ENCODE data around the gene TVP23B. TPM values are rescaled to one million over a fixed set of nuclear protein-coding genes. Genes with fewer than 3 reads are reported as not detected.

Gene TVP23B
- total and polyA plus RNA-seq, 3 donors from 2014 or later: 49.8 to 54.3 (median 51.2) TPM

DNA sequence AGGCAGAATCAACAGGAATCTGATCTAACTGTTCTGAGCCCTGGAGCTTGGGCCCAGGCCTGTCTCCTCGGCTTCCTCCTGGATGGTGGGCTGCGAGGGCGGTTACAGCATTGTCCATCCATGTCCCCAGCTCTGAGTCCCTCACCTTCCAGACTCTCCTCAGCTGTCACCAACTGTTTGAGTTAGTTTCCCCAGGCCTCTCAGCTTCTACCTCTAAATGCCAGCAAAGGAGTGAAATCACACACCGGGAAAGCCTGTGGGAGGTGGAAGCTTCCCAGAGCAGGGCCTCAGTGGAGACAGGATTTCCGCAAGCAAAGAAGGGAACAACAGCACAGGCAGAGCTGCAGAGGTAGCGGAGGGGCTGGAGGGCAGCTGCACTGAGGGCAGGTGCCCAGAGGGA, 67.5 kb downstream of the TVP23B start:
- no peaks in the 10 kb centered on the region for H3K36me3 ChIP-seq (ENCODE audit: low read depth, missing control alignments)
- no peak overlapping the region for H3K27ac ChIP-seq
- no peaks in the 10 kb centered on the region for H3K4me1 ChIP-seq
- no peak for DNase-seq
- no peaks in the 10 kb centered on the region for H3K9me3 ChIP-seq
- no peak overlapping the region for H3K4me3 ChIP-seq
- 73 to 91% methylated on average over 6 of the region's 6 CpGs for WGBS, 2 donors
- intact Hi-C loops (cut with DNase I; ENCODE audit: low total_unique reads): no loop called here
- no peaks in the 10 kb centered on the region for H3K27me3 ChIP-seq
- no peak for TF ChIP-seq CTCF (IDR thresholded peaks at IDR 0.05)
- no peak for TF ChIP-seq POLR2A (IDR thresholded peaks at IDR 0.05)

GRCh38 chr17:18850679-18851078, 69.7 kb downstream of the TVP23B start:
- H3K27me3 ChIP-seq: no peaks in the 10 kb centered on the region
- H3K27ac ChIP-seq: no peak overlapping the region
- WGBS, 2 donors: 88 to 100% methylated on average over 1 of the region's 1 CpG
- H3K4me1 ChIP-seq: peaks cover 5% of the 10 kb centered on the region
- no peak overlapping the region for H3K4me3 ChIP-seq
- H3K9me3 ChIP-seq: no peaks in the 10 kb centered on the region
- no peaks in the 10 kb centered on the region for H3K36me3 ChIP-seq (ENCODE audit: low read depth, missing control alignments)
- no peak for DNase-seq
- TF ChIP-seq CTCF (IDR thresholded peaks at IDR 0.05): no peak
- intact Hi-C loops (cut with DNase I; ENCODE audit: low total_unique reads): no loop called here

- Histone ChIP-seq H3K4me1 (peaks cover 5% of the 10 kb centered on the region), H3K4me3 (no peak overlapping the region), H3K36me3 (ENCODE audit: low read depth, missing control alignments) (no peaks in the 10 kb centered on the region), H3K9me3 (no peaks in the 10 kb centered on the region), H3K27me3 (no peaks in the 10 kb centered on the region), H3K27ac (no peak overlapping the region)
- WGBS, 2 donors: 58 to 80% methylated on average over 3 of the region's 3 CpGs
- TF ChIP-seq POLR2A (IDR thresholded peaks at IDR 0.05) (no peak), CTCF (IDR thresholded peaks at IDR 0.05) (no peak)
- DNase-seq: no peak
- intact Hi-C loops (cut with DNase I; ENCODE audit: low total_unique reads): no loop called here
Measured at GRCh38 chr17:18851201-18851600, 70.2 kb downstream of the TVP23B start.

GRCh38 chr17:18854956-18855355, 74.0 kb downstream of the TVP23B start:
- WGBS, 2 donors: 75 to 83% methylated on average over 7 of the region's 7 CpGs

More at GRCh38 chr17:18854956-18855355, 74.0 kb downstream of the TVP23B start:
- TF ChIP-seq POLR2A (IDR thresholded peaks at IDR 0.05) (no peak), CTCF (IDR thresholded peaks at IDR 0.05) (no peak)
- Histone ChIP-seq H3K36me3 (ENCODE audit: low read depth, missing control alignments) (no peaks in the 10 kb centered on the region), H3K9me3 (no peaks in the 10 kb centered on the region), H3K4me1 (peaks cover 17% of the 10 kb centered on the region), H3K4me3 (no peak overlapping the region), H3K27ac (no peak overlapping the region), H3K27me3 (no peaks in the 10 kb centered on the region)
- intact Hi-C loops (cut with DNase I; ENCODE audit: low total_unique reads): no loop called here
- DNase-seq: no peak

All from testis (tissue), 3 donors.